ENCODE measurements around the gene PDZRN4.

Gene PDZRN4

DNA sequence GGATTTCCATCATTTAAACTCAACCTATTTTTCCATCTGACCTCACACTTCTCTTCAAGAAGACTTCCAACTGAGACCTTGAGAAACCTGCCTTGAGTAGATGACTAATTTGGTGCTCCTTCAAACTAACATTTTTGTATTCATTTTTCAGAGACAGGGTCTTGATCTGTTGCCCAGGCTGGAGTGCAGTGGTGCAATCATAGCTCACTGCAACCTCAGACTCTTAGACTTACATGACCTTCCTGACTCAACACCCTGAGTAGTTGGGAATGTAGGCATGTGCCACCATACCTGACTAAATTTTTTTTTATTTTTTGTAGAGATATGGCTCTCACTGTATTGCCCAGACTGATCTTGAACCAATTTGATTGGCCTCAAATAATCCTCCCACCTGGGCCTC lies 389.9 kb downstream of the PDZRN4 start:
- Histone ChIP-seq H3K27me3 (ENCODE audit: low read length) (no peaks in the 10 kb centered on the region), H3K9me2 (replicated peaks; ENCODE audit: insufficient read depth, low read length) (no peaks in the 10 kb centered on the region), H3K79me2 (ENCODE audit: insufficient read depth, low read length) (no peaks in the 10 kb centered on the region), H2AFZ (ENCODE audit: low read depth, low read length, severe bottlenecking) (no peak overlapping the region), H3K9me3 (ENCODE audit: insufficient read depth, low read length) (no peaks in the 10 kb centered on the region), H3F3A (ENCODE audit: insufficient read depth) (no peaks in the 10 kb centered on the region), H3K27ac (ENCODE audit: low read depth, low read length) (no peak overlapping the region), H3K36me3 (ENCODE audit: low read length) (no peaks in the 10 kb centered on the region), H3K4me3 (ENCODE audit: insufficient read depth, low read length, poor library complexity, severe bottlenecking) (no peak overlapping the region), H4K20me1 (ENCODE audit: low read depth, low read length) (no peaks in the 10 kb centered on the region), H3K9ac (ENCODE audit: low read length) (no peak overlapping the region), H3K4me2 (ENCODE audit: low read depth, low read length, poor library complexity, severe bottlenecking) (no peak overlapping the region)
- TF ChIP-seq EZH2phosphoT487 (conservative IDR thresholded peaks at IDR 0.05; ENCODE audit: low read length), result no peak
- TF ChIP-seq CTCF (IDR thresholded peaks at IDR 0.05; ENCODE audit: insufficient read depth, low read length, poor library complexity, severe bottlenecking), result no peak

GRCh38 chr12:41585784-41586183 lies 397.7 kb downstream of the PDZRN4 start:
- Histone ChIP-seq H3K4me2 (ENCODE audit: low read depth, low read length, poor library complexity, severe bottlenecking) (no peak overlapping the region), H3K27ac (ENCODE audit: low read depth, low read length) (no peak overlapping the region), H3K9me3 (ENCODE audit: insufficient read depth, low read length) (no peaks in the 10 kb centered on the region), H3K9me2 (replicated peaks; ENCODE audit: insufficient read depth, low read length) (no peaks in the 10 kb centered on the region), H3K36me3 (ENCODE audit: low read length) (no peaks in the 10 kb centered on the region), H3K79me2 (ENCODE audit: insufficient read depth, low read length) (no peaks in the 10 kb centered on the region), H3K4me3 (ENCODE audit: insufficient read depth, low read length, poor library complexity, severe bottlenecking) (no peak overlapping the region), H4K20me1 (ENCODE audit: low read depth, low read length) (no peaks in the 10 kb centered on the region), H2AFZ (ENCODE audit: low read depth, low read length, severe bottlenecking) (no peak overlapping the region), H3K27me3 (ENCODE audit: low read length) (no peaks in the 10 kb centered on the region), H3F3A (ENCODE audit: insufficient read depth) (no peaks in the 10 kb centered on the region), H3K9ac (ENCODE audit: low read length) (no peak overlapping the region)
- TF ChIP-seq CTCF (IDR thresholded peaks at IDR 0.05; ENCODE audit: insufficient read depth, low read length, poor library complexity, severe bottlenecking) (no peak), EZH2phosphoT487 (conservative IDR thresholded peaks at IDR 0.05; ENCODE audit: low read length) (no peak)

GRCh38 chr12:41587574-41587973 lies 399.5 kb downstream of the PDZRN4 start:
- H3F3A ChIP-seq (ENCODE audit: insufficient read depth), result no peaks in the 10 kb centered on the region
- H3K27me3 ChIP-seq (ENCODE audit: low read length), result no peaks in the 10 kb centered on the region
- H3K27ac ChIP-seq (ENCODE audit: low read depth, low read length), result no peak overlapping the region
- no peaks in the 10 kb centered on the region for H3K79me2 ChIP-seq (ENCODE audit: insufficient read depth, low read length)
- TF ChIP-seq EZH2phosphoT487 (conservative IDR thresholded peaks at IDR 0.05; ENCODE audit: low read length), result no peak
- TF ChIP-seq CTCF (IDR thresholded peaks at IDR 0.05; ENCODE audit: insufficient read depth, low read length, poor library complexity, severe bottlenecking), result no peak
- no peak overlapping the region for H3K4me2 ChIP-seq (ENCODE audit: low read depth, low read length, poor library complexity, severe bottlenecking)
- no peaks in the 10 kb centered on the region for H3K36me3 ChIP-seq (ENCODE audit: low read length)
- H3K4me3 ChIP-seq (ENCODE audit: insufficient read depth, low read length, poor library complexity, severe bottlenecking), result no peak overlapping the region
- no peaks in the 10 kb centered on the region for H3K9me3 ChIP-seq (ENCODE audit: insufficient read depth, low read length)
- no peak overlapping the region for H2AFZ ChIP-seq (ENCODE audit: low read depth, low read length, severe bottlenecking)
- no peak overlapping the region for H3K9ac ChIP-seq (ENCODE audit: low read length)
- H4K20me1 ChIP-seq (ENCODE audit: low read depth, low read length), result no peaks in the 10 kb centered on the region
- H3K9me2 ChIP-seq (replicated peaks; ENCODE audit: insufficient read depth, low read length), result no peaks in the 10 kb centered on the region
